ACC112 (cell line): ENCODE data around the gene MYOM1.
A peak's percentile ranks its signal among the peaks of the same experiment; 100 is the strongest.

Experiments
- H2AFZ ChIP-seq: fragments of 200-600 bp; sonication (generic); one replicate; pipeline ENCODE4 v1.6.0; 2017; ENCODE audit warnings: antibody characterized with exemption, low read length; ENCODE audit not compliant: unreplicated experiment
- H3K27ac ChIP-seq: fragments of 200-600 bp; sonication (generic); 2 replicates; pipeline ENCODE4 v1.5.1; 2014; ENCODE audit warnings: low read depth, mild to moderate bottlenecking, antibody characterized with exemption, low read length, moderate library complexity
- H3K27me3 ChIP-seq: fragments of 200-600 bp; sonication (generic); 2 replicates; pipeline ENCODE4 v1.6.1; 2014; ENCODE audit warnings: mild to moderate bottlenecking, antibody characterized with exemption, low read length, moderate library complexity, mixed read lengths; ENCODE audit not compliant: insufficient read depth
- H3K36me3 ChIP-seq: fragments of 200-600 bp; sonication (generic); 2 replicates; pipeline ENCODE4 v1.6.1; 2016; ENCODE audit warnings: mild to moderate bottlenecking, antibody characterized with exemption, low read length, moderate library complexity, mixed read lengths; ENCODE audit not compliant: insufficient read depth
- H3K4me1 ChIP-seq: fragments of 200-600 bp; sonication (generic); one replicate; pipeline ENCODE4 v1.6.1; 2016; ENCODE audit warnings: low read length, mixed read lengths; ENCODE audit not compliant: insufficient read depth, unreplicated experiment, control insufficient read depth
- H3K4me3 ChIP-seq: fragments of 200-600 bp; sonication (generic); 2 replicates; pipeline ENCODE4 v1.5.1; 2014; ENCODE audit warnings: mild to moderate bottlenecking, low read depth, low read length
- H3K79me2 ChIP-seq: fragments of 200-600 bp; sonication (generic); one replicate; pipeline ENCODE4 v1.6.0; 2016; ENCODE audit warnings: low read length; ENCODE audit not compliant: control insufficient read depth, unreplicated experiment, insufficient read depth

The MYOM1 gene

GRCh38 chr18:3217948-3218647 lies 1.7 kb downstream of the MYOM1 start:
- Histone ChIP-seq H3K36me3 (no peaks in the 10 kb centered on the region), H2AFZ (peak overlapping the region; percentile 79), H3K27me3 (no peaks in the 10 kb centered on the region), H3K4me3 (no peak overlapping the region), H3K27ac (peak overlapping the region; percentile 36), H3K4me1 (peaks cover 12% of the 10 kb centered on the region), H3K79me2 (no peaks in the 10 kb centered on the region)

DNA sequence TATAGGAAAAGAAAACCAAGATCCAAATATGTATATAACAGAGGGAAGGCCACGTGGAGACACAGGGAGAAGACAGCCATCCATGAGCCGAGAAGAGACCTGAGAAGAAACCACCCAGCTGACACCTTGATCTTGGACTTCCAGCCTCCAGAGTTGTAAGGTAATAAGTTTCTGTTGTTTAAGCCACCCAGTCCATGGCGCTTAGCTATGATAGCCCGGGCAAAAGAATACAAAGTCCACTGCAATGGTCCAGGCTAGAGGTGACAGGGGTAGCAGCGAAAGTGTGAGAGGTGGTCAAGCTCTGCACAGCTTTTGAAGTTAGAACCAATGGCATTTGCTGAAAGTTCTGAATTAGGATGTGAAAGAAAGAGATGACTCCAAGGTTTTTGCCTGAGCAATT lies 2.8 kb downstream of the MYOM1 start:
- H3K27ac ChIP-seq, result no peak overlapping the region
- H3K79me2 ChIP-seq, result no peaks in the 10 kb centered on the region
- no peaks in the 10 kb centered on the region for H3K36me3 ChIP-seq
- H3K27me3 ChIP-seq, result no peaks in the 10 kb centered on the region
- H3K4me3 ChIP-seq, result no peak overlapping the region
- no peak overlapping the region for H2AFZ ChIP-seq
- H3K4me1 ChIP-seq, result peaks cover 16% of the 10 kb centered on the region

DNA sequence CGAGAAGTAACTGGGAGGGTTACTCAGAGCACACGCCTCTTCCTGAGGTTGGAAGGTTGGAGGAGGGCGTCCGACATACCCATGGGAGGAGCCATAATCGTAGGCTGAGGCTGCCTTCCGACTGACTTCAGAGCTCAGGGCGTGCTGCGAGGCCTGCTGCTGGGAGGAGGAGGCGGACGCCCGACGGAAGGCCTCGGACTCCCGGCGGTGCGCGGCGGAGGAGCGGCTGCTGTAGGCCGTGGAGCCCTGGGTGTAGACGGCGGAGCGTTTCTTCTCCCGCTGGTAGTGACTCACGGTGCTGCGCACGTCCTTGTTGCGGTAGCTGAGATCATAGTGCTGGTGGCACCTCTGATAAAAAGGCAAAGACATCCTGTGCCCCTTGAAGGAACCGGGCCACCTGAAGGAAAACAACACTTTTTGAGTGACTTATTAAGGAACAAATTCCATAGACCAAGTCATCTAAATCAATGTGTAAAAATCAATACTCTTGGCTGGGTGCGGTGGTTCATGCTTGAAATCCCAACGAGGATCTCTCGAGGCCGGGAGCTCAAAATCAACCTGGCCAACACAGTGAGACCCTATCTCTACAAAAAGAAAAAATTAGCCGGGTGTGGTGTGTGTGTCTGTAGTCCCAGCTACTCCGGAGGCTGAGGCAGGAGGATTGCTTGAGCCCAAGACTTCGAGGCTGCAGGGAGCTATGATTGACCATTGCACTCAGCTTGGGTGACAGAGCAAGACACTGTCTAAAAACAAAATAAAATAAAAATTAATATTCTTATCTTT lies 4.7 kb downstream of the MYOM1 start:
- Histone ChIP-seq H3K4me1 (peaks cover 35% of the 10 kb centered on the region), H3K27ac (no peak overlapping the region), H3K79me2 (no peaks in the 10 kb centered on the region), H3K36me3 (no peaks in the 10 kb centered on the region), H3K4me3 (no peak overlapping the region), H3K27me3 (no peaks in the 10 kb centered on the region), H2AFZ (no peak overlapping the region)

- Histone ChIP-seq H2AFZ (no peak overlapping the region), H3K36me3 (no peaks in the 10 kb centered on the region), H3K4me1 (peaks cover 42% of the 10 kb centered on the region), H3K27ac (no peak overlapping the region), H3K27me3 (no peaks in the 10 kb centered on the region), H3K79me2 (no peaks in the 10 kb centered on the region), H3K4me3 (no peak overlapping the region)
Measured at GRCh38 chr18:3213300-3214059, 6.3 kb downstream of the MYOM1 start.

DNA sequence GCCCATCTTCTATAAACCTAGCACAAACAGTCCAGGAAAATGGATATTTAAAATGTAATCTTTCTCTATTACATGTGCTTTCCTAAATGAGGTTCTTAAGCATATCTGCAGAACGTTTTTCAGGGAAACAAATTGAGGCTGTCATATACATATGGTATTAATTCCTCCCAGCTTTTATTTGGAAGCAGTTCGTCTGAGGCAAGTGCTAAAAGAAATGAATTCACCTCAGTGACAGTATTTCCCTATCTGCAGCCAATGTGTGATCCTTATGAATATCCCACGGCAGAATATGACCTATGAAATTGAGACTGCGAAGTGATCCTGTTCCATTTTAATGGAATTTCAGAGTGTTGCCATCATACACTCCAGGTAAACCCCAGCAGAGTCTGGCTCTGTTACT lies 7.1 kb downstream of the MYOM1 start:
- H3K27me3 ChIP-seq, result no peaks in the 10 kb centered on the region
- no peaks in the 10 kb centered on the region for H3K79me2 ChIP-seq
- peaks cover 38% of the 10 kb centered on the region for H3K4me1 ChIP-seq
- no peak overlapping the region for H3K4me3 ChIP-seq
- H2AFZ ChIP-seq, result no peak overlapping the region
- H3K27ac ChIP-seq, result no peak overlapping the region
- H3K36me3 ChIP-seq, result no peaks in the 10 kb centered on the region

DNA sequence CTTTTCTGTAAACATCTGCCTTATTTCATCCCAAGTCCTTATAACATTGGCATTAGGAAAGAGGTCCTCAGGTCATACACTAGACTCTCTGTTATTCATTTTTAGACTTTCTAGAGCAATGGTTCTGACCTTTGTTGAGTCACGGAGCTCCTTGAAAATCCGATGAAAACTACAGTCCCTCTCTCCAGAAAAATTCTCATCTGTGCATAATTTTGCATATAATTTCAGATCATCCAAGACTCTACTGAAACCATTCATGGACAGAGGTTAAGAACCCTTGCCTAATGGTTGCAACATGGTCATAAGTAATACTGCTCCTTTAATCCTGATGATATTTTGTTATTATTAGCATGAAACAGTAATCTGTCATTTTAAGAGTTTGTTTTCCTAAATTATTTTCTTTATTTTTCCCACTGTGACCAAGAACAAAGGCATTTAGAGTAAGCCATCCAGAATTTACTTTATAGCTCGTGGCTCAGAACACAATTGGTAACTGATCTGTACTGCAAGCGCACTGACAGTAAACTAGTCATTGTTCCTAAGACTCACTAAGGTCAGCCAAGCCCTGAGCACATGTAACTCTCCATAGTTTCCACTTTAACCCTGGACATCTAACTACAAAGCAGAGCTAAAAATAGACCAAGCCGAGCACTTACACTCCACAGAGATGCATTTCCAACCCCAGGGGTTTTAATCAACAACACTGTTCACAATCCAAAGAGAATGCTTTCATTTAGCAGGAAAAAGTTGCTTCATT lies 8.4 kb downstream of the MYOM1 start:
- Histone ChIP-seq H2AFZ (peak overlapping the region; percentile 1), H3K27me3 (no peaks in the 10 kb centered on the region), H3K4me3 (peak overlapping the region; percentile 32; the same call in 1 of the 2 replicates), H3K36me3 (no peaks in the 10 kb centered on the region), H3K79me2 (no peaks in the 10 kb centered on the region), H3K4me1 (peaks cover 41% of the 10 kb centered on the region), H3K27ac (peak overlapping the region; percentile 61)

- H3K4me1 ChIP-seq, result peaks cover 41% of the 10 kb centered on the region
- no peak overlapping the region for H3K4me3 ChIP-seq
- no peaks in the 10 kb centered on the region for H3K79me2 ChIP-seq
- H2AFZ ChIP-seq, result no peak overlapping the region
- peaks cover 7% of the 10 kb centered on the region; the same call in 1 of the 2 replicates for H3K36me3 ChIP-seq
- no peaks in the 10 kb centered on the region for H3K27me3 ChIP-seq
- no peak overlapping the region for H3K27ac ChIP-seq
Measured at GRCh38 chr18:3209859-3210569, 9.8 kb downstream of the MYOM1 start.

DNA sequence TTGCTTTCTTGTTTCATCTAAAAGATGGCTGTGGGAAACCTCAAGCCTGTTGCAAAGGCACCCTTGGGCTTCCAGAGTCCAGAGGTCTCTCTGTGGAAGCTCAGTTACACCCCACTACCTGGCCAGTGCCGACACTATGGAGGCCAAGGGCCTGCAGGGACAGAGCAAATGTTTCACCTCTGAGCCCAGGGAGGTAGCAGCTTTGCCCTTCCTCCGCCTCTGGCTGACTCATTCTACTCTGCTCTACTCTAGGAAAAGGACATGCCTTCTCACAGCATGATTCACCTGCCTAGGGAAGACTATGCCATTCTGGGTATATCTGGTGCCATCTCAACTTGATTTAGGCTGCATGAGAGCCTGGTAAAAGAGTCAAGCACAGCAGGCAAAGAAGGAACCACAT lies 12.2 kb downstream of the MYOM1 start:
- H3K27ac ChIP-seq, result no peak overlapping the region
- H2AFZ ChIP-seq, result no peak overlapping the region
- H3K4me3 ChIP-seq, result no peak overlapping the region
- H3K27me3 ChIP-seq, result no peaks in the 10 kb centered on the region
- H3K4me1 ChIP-seq, result peaks cover 35% of the 10 kb centered on the region
- H3K79me2 ChIP-seq, result no peaks in the 10 kb centered on the region
- H3K36me3 ChIP-seq, result peaks cover 22% of the 10 kb centered on the region

DNA sequence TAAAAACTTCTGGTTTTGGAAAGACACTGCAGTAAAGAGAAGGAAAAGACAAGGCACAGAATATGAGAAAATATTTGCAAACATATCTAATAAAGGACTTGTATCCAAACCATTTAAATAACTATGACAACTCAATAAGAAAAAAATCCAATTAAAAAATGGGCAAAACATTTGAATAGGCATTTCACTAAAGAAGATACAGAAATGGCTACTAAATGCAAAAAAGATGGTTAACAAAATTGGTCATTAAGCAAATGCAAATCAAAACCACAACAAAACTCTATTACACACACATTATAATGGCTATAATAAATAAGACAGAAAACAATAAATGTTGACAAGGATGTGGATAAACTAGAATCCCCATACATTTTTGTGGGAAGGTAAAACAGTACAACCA lies 14.5 kb downstream of the MYOM1 start:
- Histone ChIP-seq H3K36me3 (peaks cover 22% of the 10 kb centered on the region), H3K27ac (no peak overlapping the region), H3K27me3 (no peaks in the 10 kb centered on the region), H2AFZ (no peak overlapping the region), H3K4me1 (peaks cover 16% of the 10 kb centered on the region), H3K79me2 (no peaks in the 10 kb centered on the region), H3K4me3 (no peak overlapping the region)
